HG03097 (cell line): ENCODE data around the gene SOHLH1.

Experiments used
- ATAC-seq: cut with Tn5 transposase; IDR thresholded peaks from one replicate; pipeline ENCODE4 v1.9.1; 2021; ENCODE audit not compliant: unreplicated experiment, low FRiP score

Gene SOHLH1

DNA sequence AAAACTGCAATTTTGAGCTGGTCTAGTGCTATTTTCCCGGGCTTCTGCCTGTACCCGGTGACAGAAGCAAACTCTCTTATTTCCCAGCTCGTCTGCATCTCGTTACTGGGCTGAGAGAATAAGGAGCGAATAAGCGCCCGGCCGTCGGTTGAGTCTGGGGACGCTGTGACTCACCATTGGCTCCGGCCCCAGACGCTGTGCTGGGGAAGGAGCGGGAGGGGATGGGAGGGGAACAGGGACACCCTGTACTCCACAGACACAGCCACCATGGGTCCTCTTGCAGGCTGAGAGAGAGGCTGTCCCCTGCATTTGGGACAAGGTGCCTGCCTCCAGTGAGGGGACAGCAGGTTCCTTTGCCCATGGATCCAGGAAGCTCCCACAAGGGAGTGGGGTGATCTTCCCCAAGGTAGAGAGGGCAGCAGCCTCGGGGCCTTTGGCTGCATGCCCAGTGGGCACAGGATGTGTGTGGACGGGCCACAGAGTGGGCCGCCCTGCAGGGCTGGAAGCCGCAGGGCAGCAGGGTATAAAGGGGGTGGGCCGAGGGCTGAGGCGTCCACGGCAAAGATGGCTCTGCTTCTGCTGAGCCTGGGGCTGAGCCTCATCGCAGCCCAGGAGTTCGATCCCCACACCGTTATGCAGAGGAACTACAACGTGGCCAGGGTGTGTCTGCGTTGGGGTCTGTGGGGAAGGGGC, 36.4 kb downstream of the SOHLH1 start, which contains the start of gene LCN9:
Gene LCN9, plus strand, starts transcription at position 552 of the 693 bp plus-strand sequence. Its CDS starts 13 bp downstream, at position 565.
- ATAC-seq: no peak

DNA sequence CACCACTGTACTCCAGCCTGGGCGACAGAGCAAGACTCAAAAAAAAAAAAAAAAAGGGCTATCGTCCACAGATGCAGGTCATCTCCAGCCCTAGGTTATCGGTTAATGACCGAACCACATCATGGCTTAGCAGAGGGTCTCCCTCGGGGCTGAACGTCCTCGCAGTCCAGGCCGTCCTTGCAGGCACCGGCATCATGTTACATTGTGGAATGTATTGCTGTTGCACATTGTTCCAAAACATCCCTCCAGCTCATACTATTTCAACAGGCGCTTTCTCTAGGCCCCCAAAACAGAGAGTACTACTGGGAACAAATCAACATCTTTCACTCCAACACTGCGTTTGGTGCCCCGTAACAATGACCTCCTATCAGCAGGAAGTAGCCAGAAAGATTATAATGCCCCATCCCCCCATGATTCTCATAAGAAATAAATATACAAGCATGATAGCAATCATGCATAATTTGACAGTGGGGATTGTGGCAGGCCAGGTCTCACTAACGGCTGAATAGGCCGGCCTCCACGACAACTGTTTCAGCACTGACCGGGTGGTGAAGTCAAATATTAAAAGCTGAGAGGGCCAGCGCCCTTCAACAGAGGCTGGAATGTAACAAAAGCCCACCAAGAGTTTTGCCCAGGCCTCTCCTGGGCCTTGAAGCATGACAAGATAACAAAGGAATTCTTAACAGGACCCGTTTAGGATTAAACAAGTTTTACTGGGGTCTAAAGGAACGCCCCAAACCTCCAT, 37.3 kb downstream of the SOHLH1 start:
- ATAC-seq: no peak

DNA sequence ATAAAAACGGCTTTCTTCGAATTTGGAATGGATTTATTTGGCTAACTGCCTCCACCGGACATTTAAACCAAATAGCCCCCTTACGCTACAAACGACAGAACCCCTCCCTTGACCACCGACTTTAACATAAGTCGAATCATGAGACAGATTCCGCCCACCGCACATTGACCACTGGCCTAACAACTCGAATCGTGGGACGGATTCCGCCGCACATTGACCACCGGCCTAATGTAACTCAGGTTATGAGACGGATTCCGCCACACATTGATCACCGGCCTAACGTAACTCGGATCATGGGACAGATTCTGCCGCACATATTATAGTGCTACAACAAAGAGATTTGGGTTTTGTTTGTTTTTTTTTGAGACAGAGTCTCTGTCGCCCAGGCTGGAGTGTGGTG, 38.9 kb downstream of the SOHLH1 start:
- ATAC-seq: no peak

DNA sequence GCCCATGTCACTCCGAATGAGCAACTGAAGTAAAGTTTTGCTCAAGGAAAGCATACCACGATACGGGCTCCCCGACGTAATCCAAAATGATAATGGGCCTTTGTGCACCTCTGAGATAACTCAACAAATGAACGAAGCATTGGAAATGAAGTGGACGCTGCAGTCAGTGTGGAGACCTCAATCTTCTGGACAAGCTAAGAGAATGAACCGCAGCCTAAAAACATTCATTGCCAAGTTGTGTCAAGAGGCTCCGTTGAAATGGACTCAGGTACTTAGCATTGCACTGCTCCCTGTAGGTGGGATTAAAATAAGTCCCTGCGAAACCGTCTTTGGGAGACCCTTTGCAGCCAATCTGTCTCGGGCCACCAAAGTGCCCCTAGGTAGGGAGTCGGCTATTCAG, 40.0 kb downstream of the SOHLH1 start:
- ATAC-seq: no peak

DNA sequence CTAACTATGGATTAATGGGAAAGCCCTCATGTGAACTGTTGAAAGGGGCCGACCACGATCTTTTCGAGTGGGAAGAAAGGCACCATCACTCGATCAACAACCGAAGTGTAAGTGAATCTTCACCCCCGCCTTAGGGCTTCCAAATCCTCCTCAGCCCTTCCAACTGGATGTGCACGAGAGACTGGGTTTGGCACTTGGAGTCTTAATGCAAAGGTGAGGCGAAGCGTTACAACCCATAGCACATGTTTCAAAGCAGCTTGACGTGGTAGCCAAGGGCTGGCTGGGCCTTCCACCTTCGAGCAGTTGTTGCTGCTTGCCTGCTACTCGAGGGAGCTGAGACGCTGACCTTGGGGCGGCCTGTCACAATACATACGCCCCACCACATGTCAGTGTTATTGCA, 41.9 kb downstream of the SOHLH1 start:
- no peak for ATAC-seq

DNA sequence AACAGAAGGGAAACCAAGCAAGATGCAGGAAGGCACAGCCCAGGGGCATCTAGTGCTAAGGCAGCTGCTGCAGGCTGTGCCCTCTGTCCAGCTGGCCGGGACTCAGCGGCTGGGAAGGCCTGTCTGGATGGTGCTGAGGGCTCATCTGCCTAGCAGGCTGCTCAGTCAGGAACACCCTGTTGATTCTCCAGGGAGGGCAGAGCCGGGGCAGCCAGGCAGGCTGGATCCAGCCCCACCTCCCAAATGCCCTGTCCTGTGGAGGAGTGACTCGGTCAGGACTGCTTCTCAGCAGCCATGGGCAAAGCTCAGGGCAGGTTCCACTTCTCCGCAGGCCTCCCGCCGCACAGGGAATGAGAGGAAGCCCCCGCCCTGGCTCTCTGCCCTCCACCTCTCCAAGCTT, 44.0 kb downstream of the SOHLH1 start:
- ATAC-seq: no peak

DNA sequence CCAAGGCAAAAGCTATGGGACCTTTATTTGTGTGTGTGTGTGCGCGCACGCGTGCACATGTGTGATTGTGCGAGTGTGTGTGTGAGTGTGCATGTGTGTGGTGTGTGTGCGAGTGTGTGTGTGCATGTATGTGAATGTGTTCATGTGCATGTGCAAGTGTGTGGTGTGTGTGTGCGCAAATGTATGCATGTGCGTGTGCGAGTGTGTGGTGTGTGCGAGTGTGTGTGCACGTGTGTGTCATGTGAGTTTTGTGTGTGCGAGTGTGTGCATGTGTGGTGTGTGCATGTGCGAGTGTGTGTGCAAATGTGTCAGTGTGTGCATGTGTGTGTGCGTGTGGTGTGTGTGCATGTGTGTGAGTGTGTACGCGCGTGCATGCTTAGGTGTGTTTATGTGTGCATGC, 48.9 kb downstream of the SOHLH1 start:
- ATAC-seq: no peak

DNA sequence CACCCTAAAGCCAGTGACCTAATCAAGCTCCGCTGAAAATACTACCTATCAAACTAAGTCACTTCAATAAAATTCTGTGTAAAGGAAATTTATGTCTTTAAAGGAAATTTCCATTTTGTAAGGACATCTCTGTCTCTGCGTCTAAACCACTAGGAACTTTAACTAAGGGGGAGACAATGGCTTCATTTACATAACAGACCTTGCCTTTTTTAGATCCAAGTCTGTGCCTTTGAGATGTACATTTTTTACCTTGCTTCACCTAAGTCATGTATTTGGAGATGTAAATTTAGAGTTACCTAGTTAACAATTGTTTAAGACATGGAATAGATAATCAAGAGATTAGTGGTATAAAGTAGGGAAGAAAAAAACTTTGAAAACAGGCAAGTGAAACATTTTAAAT, 49.8 kb downstream of the SOHLH1 start:
- no peak for ATAC-seq

DNA sequence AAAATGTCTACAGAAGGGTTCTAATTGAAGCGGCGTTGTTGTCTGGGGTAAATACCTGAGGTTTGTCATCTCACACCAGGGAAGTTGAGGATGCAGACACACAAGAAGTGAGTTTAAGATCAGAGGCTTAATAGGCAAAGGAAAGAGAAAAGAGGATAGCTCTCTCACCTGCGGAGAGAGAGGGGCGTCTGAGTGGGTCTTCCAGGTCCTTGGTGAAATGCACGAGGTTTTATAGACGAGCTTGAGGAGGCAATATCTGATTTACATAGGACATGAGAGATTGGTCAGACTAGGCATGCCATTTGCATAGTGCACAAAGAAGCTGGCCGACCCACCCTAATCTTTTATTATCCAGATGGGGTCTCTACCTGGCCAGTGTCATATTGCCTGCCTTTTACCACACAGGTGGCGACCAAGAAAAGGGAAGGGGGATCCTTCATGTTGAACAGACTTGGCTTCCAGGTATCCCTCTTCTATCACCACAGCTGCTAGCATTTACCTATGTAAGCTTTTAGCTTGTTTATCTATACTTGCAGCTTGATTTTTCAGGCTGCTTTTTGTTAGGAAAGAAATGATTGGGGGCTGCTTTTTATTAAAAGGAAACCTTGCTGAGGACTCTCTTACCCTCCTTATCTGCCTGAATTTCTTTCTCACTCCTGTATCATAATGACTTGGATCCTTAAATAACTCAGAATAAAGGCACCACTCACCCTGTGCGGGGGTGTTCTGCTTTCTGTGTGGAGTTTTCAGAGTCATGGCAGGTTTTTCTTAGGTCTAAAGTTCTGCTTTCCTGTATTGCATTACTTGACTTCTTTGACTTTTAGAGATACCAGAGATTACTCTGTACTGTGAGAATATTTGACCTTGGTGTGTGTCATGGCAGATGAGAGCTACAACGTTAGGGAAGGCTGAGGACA, 50.5 kb downstream of the SOHLH1 start:
- ATAC-seq: no peak

DNA sequence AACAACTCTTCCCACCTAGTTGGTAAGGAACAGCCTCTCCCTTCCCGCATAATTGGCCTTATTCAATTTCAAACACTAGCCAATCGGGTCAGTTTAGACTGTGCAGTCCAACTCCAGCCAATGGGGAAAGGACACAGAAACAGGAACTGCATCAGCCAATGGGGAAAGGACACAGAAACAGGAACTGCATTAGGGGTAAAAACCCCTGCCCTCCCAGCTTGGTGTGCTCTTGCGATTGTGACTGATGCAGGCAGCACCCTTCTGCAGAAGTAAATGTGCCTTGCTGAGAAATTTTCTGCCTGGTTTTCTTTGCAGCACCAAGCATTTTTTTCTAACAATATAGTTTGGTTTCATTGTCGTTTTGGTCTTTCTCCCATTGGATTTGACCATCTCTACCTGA, 51.4 kb downstream of the SOHLH1 start:
- ATAC-seq: no peak

DNA sequence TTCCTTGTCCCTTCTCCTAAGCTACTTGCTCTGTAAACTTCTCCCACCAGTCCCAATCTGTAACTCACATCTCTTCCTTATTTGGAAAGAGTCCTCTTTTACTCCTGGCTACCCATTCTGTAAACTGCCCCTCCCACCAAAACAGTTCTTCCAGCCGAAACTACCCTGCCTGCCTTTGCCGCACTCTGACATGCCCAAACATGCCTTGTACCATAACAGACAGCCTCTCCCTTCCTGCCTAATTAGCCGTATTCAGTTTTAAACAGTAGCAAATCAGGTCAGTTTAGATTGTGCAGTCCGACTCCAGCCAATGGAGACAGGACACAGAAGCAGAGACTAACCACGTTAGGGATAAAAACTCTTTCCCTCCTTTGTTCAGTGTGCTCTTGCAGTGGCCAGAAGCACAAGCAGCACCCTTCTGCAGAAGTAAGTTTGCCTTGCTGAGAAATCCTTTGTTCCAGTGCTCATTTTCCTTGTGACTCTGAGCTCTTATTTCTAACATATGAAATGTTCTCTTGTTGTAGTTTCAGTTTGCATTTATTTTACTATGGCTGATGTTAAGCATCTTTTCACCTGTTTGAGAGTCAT, 54.6 kb downstream of the SOHLH1 start:
- no peak for ATAC-seq
